Colonic mucosa (tissue), 4 donors: ENCODE data around the gene AKAP6. TPM values are rescaled to one million over a fixed set of nuclear protein-coding genes. Genes with fewer than 3 reads are reported as not detected.

Experiments
- DNase-seq: peaks from one replicate; pipeline ENCODE4 v3.0.0-alpha.2; 2020
- H3K27ac ChIP-seq: fragments of 200-600 bp; one replicate; pipeline ENCODE4 v1.8.0; 2021
- H3K27me3 ChIP-seq: fragments of 200-600 bp; one replicate; pipeline ENCODE4 v1.8.0; 2021
- H3K36me3 ChIP-seq: fragments of 200-600 bp; one replicate; pipeline ENCODE4 v1.8.0; 2021
- H3K4me1 ChIP-seq: fragments of 200-600 bp; one replicate; pipeline ENCODE4 v1.8.0; 2021; ENCODE audit warnings: mild to moderate bottlenecking
- H3K4me3 ChIP-seq: fragments of 200-600 bp; one replicate; pipeline ENCODE4 v1.8.0; 2021
- H3K9ac ChIP-seq, 2 donors: one replicate each; pipeline ENCODE4 v1.7.0; 2013; ENCODE audit warnings: control low read depth in 2 of 2, low read depth in 2 of 2, low read length in 2 of 2
- H3K9me3 ChIP-seq: fragments of 200-600 bp; one replicate; pipeline ENCODE4 v1.8.0; 2021
- CTCF ChIP-seq: fragments of 200-600 bp; IDR thresholded peaks from one replicate; pipeline ENCODE4 v1.8.0; 2022; ENCODE audit warnings: antibody characterized with exemption, mild to moderate bottlenecking
- intact Hi-C: fragments of 100-400 bp; cut with DNase I; formaldehyde crosslinking; loops from one replicate; pipeline ENCODE4 v1.14.1; 2022
- total RNA-seq, 2 donors: library from RNA; stranded (reverse); fragmentation: NEBNext Ultra II Directional in 1 of 2; extraction: Animal tissue kit (Norgen Biotek cat#: 25700) in 1 of 2; gene quantifications; one replicate each; pipeline ENCODE4 v1.2.1, GENCODE V29; 2021
- donor health status: healthy.
- donor health status: DM: no; HTN: no; CAD: no.
- donor health status: DM: no; HTN: no; CAD: no.

Gene AKAP6
- total RNA-seq, 2 donors from 2014 or later: 1.3 to 10.3 TPM

GRCh38 chr14:32633224-32633859 is 304.2 kb downstream of the AKAP6 start:
- Histone ChIP-seq H3K36me3 (no peaks in the 10 kb centered on the region), H3K27ac (no peak overlapping the region), H3K9ac (no peak overlapping the region), H3K4me1 (no peaks in the 10 kb centered on the region), H3K9me3 (no peaks in the 10 kb centered on the region), H3K4me3 (no peak overlapping the region), H3K27me3 (no peaks in the 10 kb centered on the region)
- no peak for DNase-seq
- intact Hi-C loops: no loop called here
- no peak for TF ChIP-seq CTCF

GRCh38 chr14:32633930-32634329 is 304.8 kb downstream of the AKAP6 start:
- no peak for DNase-seq
- no peak for TF ChIP-seq CTCF
- no peaks in the 10 kb centered on the region for H3K27me3 ChIP-seq
- H3K4me3 ChIP-seq: no peak overlapping the region
- no peaks in the 10 kb centered on the region for H3K9me3 ChIP-seq
- H3K9ac ChIP-seq: no peak overlapping the region
- intact Hi-C loops: no loop called here
- H3K27ac ChIP-seq: no peak overlapping the region
- H3K36me3 ChIP-seq: no peaks in the 10 kb centered on the region
- H3K4me1 ChIP-seq: no peaks in the 10 kb centered on the region

GRCh38 chr14:32635061-32635719 is 306.1 kb downstream of the AKAP6 start:
- DNase-seq: no peak
- TF ChIP-seq CTCF: no peak
- no peak overlapping the region for H3K27ac ChIP-seq
- no peaks in the 10 kb centered on the region for H3K36me3 ChIP-seq
- no peak overlapping the region for H3K4me3 ChIP-seq
- intact Hi-C loops: no loop called here
- H3K9ac ChIP-seq: no peak overlapping the region
- no peaks in the 10 kb centered on the region for H3K27me3 ChIP-seq
- no peaks in the 10 kb centered on the region for H3K4me1 ChIP-seq
- H3K9me3 ChIP-seq: no peaks in the 10 kb centered on the region

- Histone ChIP-seq H3K9me3 (no peaks in the 10 kb centered on the region), H3K4me3 (no peak overlapping the region), H3K36me3 (no peaks in the 10 kb centered on the region), H3K27me3 (no peaks in the 10 kb centered on the region), H3K9ac (no peak overlapping the region), H3K27ac (no peak overlapping the region), H3K4me1 (no peaks in the 10 kb centered on the region)
- no peak for TF ChIP-seq CTCF
- intact Hi-C loops: no loop called here
- DNase-seq: no peak
These were observed 308.5 kb downstream of the AKAP6 start for GRCh38 chr14:32637582-32637981.

- DNase-seq: no peak
- Histone ChIP-seq H3K4me3 (no peak overlapping the region), H3K27me3 (no peaks in the 10 kb centered on the region), H3K4me1 (no peaks in the 10 kb centered on the region), H3K9me3 (no peaks in the 10 kb centered on the region), H3K27ac (no peak overlapping the region), H3K9ac (no peak overlapping the region), H3K36me3 (no peaks in the 10 kb centered on the region)
- intact Hi-C loops: no loop called here
- no peak for TF ChIP-seq CTCF
These were observed 310.1 kb downstream of the AKAP6 start for GRCh38 chr14:32639208-32639607.
